Tibial artery (tissue), 4 donors: ENCODE results near the gene ICAM1.

ENCODE experiments used
- DNase-seq, 2 donors: peaks; one replicate each; pipeline ENCODE4 v3.0.0-alpha.2; 2019
- H3K27ac ChIP-seq, 2 donors: fragments of 200-600 bp; sonication (generic) in 1 of 2; 1 replicate in 1 of 2; 2 replicates in 1 of 2; pipeline ENCODE4 v1.5.1; 2018 to 2019; ENCODE audit warnings: mild to moderate bottlenecking in 1 of 2
- H3K27me3 ChIP-seq, 2 donors: fragments of 200-600 bp; sonication (generic) in 1 of 2; one replicate each; pipeline versions ENCODE4 v1.5.1 to v1.6.0; 2016 to 2019
- H3K36me3 ChIP-seq, 3 donors: fragments of 200-600 bp; sonication (generic) in 2 of 3; one replicate each; pipeline ENCODE4 v1.5.1; 2016 to 2019; ENCODE audit warnings: mild to moderate bottlenecking in 2 of 3
- H3K4me1 ChIP-seq, 4 donors: fragments of 200-600 bp; sonication (generic) in 2 of 4; 1 replicate in 3 of 4; 2 replicates in 1 of 4; pipeline ENCODE4 v1.5.1; 2016 to 2019
- H3K4me3 ChIP-seq, 2 donors: fragments of 200-600 bp; sonication (generic) in 1 of 2; 1 replicate in 1 of 2; 2 replicates in 1 of 2; pipeline ENCODE4 v1.5.1; 2018 to 2019; ENCODE audit warnings: mild to moderate bottlenecking in 2 of 2
- H3K9me3 ChIP-seq, 3 donors: fragments of 200-600 bp; sonication (generic) in 1 of 3; one replicate each; pipeline ENCODE4 v1.5.1; 2016 to 2019
- intact Hi-C: fragments of 100-400 bp; cut with DNase I; formaldehyde crosslinking; loops from one replicate; pipeline ENCODE4 v1.15.0; 2023; ENCODE audit warnings: low total_unique reads
- TF ChIP-seq, protein P1 (sequence below), 2 experiments: fragments of 200-600 bp in 1 of 2; fragments of 450-650 bp in 1 of 2; IDR thresholded peaks; one replicate each; pipeline ENCODE4 v1.5.1; 2017 to 2019; ENCODE audit warnings: antibody characterized with exemption in 2 of 2, mild to moderate bottlenecking in 1 of 2, moderate library complexity in 1 of 2

The ICAM1 gene

DNA sequence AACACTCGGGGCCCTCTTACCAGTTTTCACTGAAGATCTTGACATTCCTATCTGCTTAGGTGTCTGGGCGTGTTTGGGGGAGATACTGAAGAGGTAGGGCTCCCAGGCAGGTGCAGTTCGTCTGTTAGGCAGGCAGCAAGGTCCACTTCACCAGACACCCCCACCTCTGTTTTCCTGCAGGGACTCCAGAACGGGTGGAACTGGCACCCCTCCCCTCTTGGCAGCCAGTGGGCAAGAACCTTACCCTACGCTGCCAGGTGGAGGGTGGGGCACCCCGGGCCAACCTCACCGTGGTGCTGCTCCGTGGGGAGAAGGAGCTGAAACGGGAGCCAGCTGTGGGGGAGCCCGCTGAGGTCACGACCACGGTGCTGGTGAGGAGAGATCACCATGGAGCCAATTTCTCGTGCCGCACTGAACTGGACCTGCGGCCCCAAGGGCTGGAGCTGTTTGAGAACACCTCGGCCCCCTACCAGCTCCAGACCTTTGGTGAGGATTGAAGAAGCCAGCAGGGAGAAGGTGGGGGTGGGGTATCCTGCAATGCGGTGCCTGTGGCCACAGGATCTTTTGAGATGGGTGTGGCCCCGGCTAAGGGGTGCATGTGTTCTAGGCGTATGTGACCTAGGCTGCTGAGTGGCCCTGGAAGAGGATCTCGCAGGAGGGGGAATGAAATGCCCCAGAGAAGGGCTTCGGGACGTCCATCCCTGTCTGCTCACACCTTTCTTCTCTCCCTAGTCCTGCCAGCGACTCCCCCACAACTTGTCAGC is 12.6 kb downstream of the ICAM1 start:
- Histone ChIP-seq H3K4me1 (peaks cover 0 to 15% (median 10%) of the 10 kb centered on the region in 4 donors), H3K27ac (no peak overlapping the region), H3K9me3 (no peaks in the 10 kb centered on the region), H3K4me3 (no peak overlapping the region), H3K36me3 (peaks cover 0 to 29% (median 21%) of the 10 kb centered on the region in 3 donors), H3K27me3 (peaks cover under 1 to 48% of the 10 kb centered on the region in 2 donors)
- TF ChIP-seq, protein P1, sequence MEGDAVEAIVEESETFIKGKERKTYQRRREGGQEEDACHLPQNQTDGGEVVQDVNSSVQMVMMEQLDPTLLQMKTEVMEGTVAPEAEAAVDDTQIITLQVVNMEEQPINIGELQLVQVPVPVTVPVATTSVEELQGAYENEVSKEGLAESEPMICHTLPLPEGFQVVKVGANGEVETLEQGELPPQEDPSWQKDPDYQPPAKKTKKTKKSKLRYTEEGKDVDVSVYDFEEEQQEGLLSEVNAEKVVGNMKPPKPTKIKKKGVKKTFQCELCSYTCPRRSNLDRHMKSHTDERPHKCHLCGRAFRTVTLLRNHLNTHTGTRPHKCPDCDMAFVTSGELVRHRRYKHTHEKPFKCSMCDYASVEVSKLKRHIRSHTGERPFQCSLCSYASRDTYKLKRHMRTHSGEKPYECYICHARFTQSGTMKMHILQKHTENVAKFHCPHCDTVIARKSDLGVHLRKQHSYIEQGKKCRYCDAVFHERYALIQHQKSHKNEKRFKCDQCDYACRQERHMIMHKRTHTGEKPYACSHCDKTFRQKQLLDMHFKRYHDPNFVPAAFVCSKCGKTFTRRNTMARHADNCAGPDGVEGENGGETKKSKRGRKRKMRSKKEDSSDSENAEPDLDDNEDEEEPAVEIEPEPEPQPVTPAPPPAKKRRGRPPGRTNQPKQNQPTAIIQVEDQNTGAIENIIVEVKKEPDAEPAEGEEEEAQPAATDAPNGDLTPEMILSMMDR (IDR thresholded peaks at IDR 0.05) = no peak
- no peak for DNase-seq
- intact Hi-C loops = no loop called here

DNA sequence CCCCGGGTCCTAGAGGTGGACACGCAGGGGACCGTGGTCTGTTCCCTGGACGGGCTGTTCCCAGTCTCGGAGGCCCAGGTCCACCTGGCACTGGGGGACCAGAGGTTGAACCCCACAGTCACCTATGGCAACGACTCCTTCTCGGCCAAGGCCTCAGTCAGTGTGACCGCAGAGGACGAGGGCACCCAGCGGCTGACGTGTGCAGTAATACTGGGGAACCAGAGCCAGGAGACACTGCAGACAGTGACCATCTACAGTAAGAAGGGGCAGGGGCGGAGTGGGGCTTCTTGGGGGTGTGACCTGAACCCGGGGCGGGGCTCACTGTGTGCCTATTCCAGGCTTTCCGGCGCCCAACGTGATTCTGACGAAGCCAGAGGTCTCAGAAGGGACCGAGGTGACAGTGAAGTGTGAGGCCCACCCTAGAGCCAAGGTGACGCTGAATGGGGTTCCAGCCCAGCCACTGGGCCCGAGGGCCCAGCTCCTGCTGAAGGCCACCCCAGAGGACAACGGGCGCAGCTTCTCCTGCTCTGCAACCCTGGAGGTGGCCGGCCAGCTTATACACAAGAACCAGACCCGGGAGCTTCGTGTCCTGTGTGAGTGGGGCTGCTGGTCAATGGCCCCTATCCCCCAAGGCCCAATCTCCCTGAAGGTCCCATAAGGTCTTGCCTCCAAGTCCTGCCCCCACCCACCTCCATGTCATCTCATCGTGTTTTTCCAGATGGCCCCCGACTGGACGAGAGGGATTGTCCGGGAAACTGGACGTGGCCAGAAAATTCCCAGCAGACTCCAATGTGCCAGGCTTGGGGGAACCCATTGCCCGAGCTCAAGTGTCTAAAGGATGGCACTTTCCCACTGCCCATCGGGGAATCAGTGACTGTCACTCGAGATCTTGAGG is 13.4 kb downstream of the ICAM1 start:
- no peak overlapping the region for H3K4me3 ChIP-seq
- H3K36me3 ChIP-seq = peaks cover 0 to 23% (median 21%) of the 10 kb centered on the region in 3 donors
- no peak overlapping the region for H3K27ac ChIP-seq
- peaks cover 5 to 51% of the 10 kb centered on the region in 2 donors for H3K27me3 ChIP-seq
- DNase-seq = no peak
- TF ChIP-seq, protein P1 (IDR thresholded peaks at IDR 0.05) = no peak
- H3K9me3 ChIP-seq = no peaks in the 10 kb centered on the region
- intact Hi-C loops = no loop called here
- H3K4me1 ChIP-seq = peaks cover 0 to 23% (median 18%) of the 10 kb centered on the region in 4 donors

DNA sequence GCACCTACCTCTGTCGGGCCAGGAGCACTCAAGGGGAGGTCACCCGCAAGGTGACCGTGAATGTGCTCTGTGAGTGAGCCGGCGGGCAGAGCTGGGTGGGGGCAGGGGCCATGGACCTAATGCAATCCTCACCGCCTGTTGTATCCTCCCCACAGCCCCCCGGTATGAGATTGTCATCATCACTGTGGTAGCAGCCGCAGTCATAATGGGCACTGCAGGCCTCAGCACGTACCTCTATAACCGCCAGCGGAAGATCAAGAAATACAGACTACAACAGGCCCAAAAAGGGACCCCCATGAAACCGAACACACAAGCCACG is 14.0 kb downstream of the ICAM1 start:
- H3K27ac ChIP-seq = no peak overlapping the region
- peaks cover 6 to 55% of the 10 kb centered on the region in 2 donors for H3K27me3 ChIP-seq
- peaks cover 0 to 29% (median 24%) of the 10 kb centered on the region in 4 donors for H3K4me1 ChIP-seq
- H3K36me3 ChIP-seq = peaks cover 0 to 23% (median 21%) of the 10 kb centered on the region in 3 donors
- no peak for DNase-seq
- intact Hi-C loops = no loop called here
- H3K9me3 ChIP-seq = no peaks in the 10 kb centered on the region
- H3K4me3 ChIP-seq = no peak overlapping the region
- TF ChIP-seq, protein P1 (IDR thresholded peaks at IDR 0.05) = no peak

DNA sequence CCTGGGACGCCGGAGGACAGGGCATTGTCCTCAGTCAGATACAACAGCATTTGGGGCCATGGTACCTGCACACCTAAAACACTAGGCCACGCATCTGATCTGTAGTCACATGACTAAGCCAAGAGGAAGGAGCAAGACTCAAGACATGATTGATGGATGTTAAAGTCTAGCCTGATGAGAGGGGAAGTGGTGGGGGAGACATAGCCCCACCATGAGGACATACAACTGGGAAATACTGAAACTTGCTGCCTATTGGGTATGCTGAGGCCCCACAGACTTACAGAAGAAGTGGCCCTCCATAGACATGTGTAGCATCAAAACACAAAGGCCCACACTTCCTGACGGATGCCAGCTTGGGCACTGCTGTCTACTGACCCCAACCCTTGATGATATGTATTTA is 14.5 kb downstream of the ICAM1 start:
- intact Hi-C loops = no loop called here
- peaks cover 6 to 60% of the 10 kb centered on the region in 2 donors for H3K27me3 ChIP-seq
- H3K27ac ChIP-seq = no peak overlapping the region
- H3K4me1 ChIP-seq = peaks cover 0 to 34% (median 29%) of the 10 kb centered on the region in 4 donors
- TF ChIP-seq, protein P1 (IDR thresholded peaks at IDR 0.05) = no peak
- H3K36me3 ChIP-seq = peaks cover 0 to 23% (median 21%) of the 10 kb centered on the region in 3 donors
- no peak overlapping the region for H3K4me3 ChIP-seq
- no peak for DNase-seq
- no peaks in the 10 kb centered on the region for H3K9me3 ChIP-seq

DNA sequence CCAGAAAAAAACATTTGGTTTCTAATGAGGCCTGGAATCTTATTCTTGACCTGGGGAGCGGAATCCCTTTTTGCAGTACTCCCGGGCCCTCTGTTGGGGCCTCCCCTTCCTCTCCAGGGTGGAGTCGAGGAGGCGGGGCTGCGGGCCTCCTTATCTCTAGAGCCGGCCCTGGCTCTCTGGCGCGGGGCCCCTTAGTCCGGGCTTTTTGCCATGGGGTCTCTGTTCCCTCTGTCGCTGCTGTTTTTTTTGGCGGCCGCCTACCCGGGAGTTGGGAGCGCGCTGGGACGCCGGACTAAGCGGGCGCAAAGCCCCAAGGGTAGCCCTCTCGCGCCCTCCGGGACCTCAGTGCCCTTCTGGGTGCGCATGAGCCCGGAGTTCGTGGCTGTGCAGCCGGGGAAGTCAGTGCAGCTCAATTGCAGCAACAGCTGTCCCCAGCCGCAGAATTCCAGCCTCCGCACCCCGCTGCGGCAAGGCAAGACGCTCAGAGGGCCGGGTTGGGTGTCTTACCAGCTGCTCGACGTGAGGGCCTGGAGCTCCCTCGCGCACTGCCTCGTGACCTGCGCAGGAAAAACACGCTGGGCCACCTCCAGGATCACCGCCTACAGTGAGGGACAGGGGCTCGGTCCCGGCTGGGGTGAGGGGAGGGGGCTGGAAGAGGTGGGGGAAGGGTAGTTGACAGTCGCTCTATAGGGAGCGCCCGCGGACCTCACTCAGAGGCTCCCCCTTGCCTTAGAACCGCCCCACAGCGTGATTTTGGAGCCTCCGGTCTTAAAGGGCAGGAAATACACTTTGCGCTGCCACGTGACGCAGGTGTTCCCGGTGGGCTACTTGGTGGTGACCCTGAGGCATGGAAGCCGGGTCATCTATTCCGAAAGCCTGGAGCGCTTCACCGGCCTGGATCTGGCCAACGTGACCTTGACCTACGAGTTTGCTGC is 16.1 kb downstream of the ICAM1 start, which contains the start of gene ICAM4:
Gene ICAM4 (plus strand): TSS at position 153 of the 935 bp plus-strand sequence. CDS start 58 bp downstream, at position 211.
- TF ChIP-seq, protein P1 (IDR thresholded peaks at IDR 0.05) = no peak
- Histone ChIP-seq H3K9me3 (no peaks in the 10 kb centered on the region), H3K36me3 (peaks cover 0 to 23% (median 21%) of the 10 kb centered on the region in 3 donors), H3K27me3 (peaks cover 6 to 77% of the 10 kb centered on the region in 2 donors), H3K4me1 (peaks cover 0 to 50% (median 46%) of the 10 kb centered on the region in 4 donors), H3K4me3 (peak within 1 kb of the TSS in 1 of 2 donors; percentile 27), H3K27ac (no peak within 1 kb of the TSS)
- intact Hi-C loops = no loop called here
- DNase-seq = peak in 1 of 2 donors; percentile 54
